IMR-90 (cell line): ENCODE results near the gene RYR2. TPM values are rescaled to one million over a fixed set of nuclear protein-coding genes. Genes with fewer than 3 reads are reported as not detected.

Source experiments
- ATAC-seq: fragments of 200-7000 bp; cut with Tn5 transposase; 2 replicates; pipeline ENCODE4 v1.9.1; 2020; ENCODE audit warnings: low read depth, mild to moderate bottlenecking, moderate library complexity
- BruUV-seq: library from RNA; stranded (reverse); fragments of 400-500 nt; replicated peaks from 2 replicates; lab custom pipeline; 2021; lab: Mats Ljungman, UMichigan
- CTCF ChIA-PET: fragments of 300-600 bp; formaldehyde crosslinking; extraction: SDS; loops from one replicate; lab custom pipeline; 2021; ENCODE audit warnings: antibody characterized with exemption; lab: Yijun Ruan, JAX
- POLR2A ChIA-PET: fragments of 300-600 bp; sonication (Branson Sonifier 250); formaldehyde crosslinking; loops from one replicate; lab custom pipeline; 2022; ENCODE audit warnings: antibody characterized with exemption; ENCODE audit not compliant: unreplicated experiment; lab: Charles Lee
- DNase-seq: peaks from one replicate; pipeline ENCODE4 v3.0.0; 2013
- H2AFZ ChIP-seq: replicated peaks from 2 replicates; pipeline ENCODE3; 2013; ENCODE audit warnings: low read length, mild to moderate bottlenecking; ENCODE audit not compliant: poor library complexity
- H2AK5ac ChIP-seq: 2 replicates; pipeline ENCODE4 v1.6.1; 2013; ENCODE audit warnings: low read depth, low read length, inconsistent platforms
- H2AK9ac ChIP-seq: replicated peaks from 2 replicates; pipeline ENCODE3; 2013; ENCODE audit warnings: mild to moderate bottlenecking, low read depth, low read length, moderate library complexity; ENCODE audit not compliant: poor library complexity
- H2BK120ac ChIP-seq: 2 replicates; pipeline ENCODE4 v1.6.1; 2013; ENCODE audit warnings: low read depth, low read length, inconsistent platforms
- H2BK15ac ChIP-seq: 3 replicates; pipeline ENCODE4 v1.6.1; 2013; ENCODE audit warnings: low read depth, low read length, inconsistent platforms
- H2BK20ac ChIP-seq: 2 replicates; pipeline ENCODE4 v1.6.1; 2013; ENCODE audit warnings: low read depth, mild to moderate bottlenecking, inconsistent platforms, low read length, moderate library complexity
- H2BK5ac ChIP-seq: 2 replicates; pipeline ENCODE4 v1.6.1; 2013; ENCODE audit warnings: mild to moderate bottlenecking, low read depth, low read length, inconsistent platforms; ENCODE audit not compliant: poor library complexity, severe bottlenecking
- H3K14ac ChIP-seq: replicated peaks from 2 replicates; pipeline ENCODE4 v1.6.1; 2013; ENCODE audit warnings: low read depth, low read length, inconsistent platforms
- H3K18ac ChIP-seq: 2 replicates; pipeline ENCODE4 v1.6.1; 2013; ENCODE audit warnings: low read depth, low read length, control low read depth
- H3K23ac ChIP-seq: 2 replicates; pipeline ENCODE4 v1.6.1; 2013; ENCODE audit warnings: low read depth, low read length, inconsistent platforms
- H3K27ac ChIP-seq: 2 replicates; pipeline ENCODE4 v1.5.1; 2013; ENCODE audit warnings: mild to moderate bottlenecking, control low read depth, low read length; ENCODE audit not compliant: insufficient read depth
- H3K27me3 ChIP-seq: 2 replicates; pipeline ENCODE4 v1.6.1; 2013; ENCODE audit warnings: low read length; ENCODE audit not compliant: control insufficient read depth, insufficient read depth
- H3K36me3 ChIP-seq: 2 replicates; pipeline ENCODE4 v1.6.1; 2013; ENCODE audit warnings: low read length, mixed read lengths; ENCODE audit not compliant: control insufficient read depth, insufficient read depth
- H3K4ac ChIP-seq: 2 replicates; pipeline ENCODE4 v1.6.1; 2013; ENCODE audit warnings: low read depth, low read length, inconsistent platforms
- H3K4me1 ChIP-seq: 2 replicates; pipeline ENCODE4 v1.6.1; 2013; ENCODE audit warnings: low read length, mixed read lengths; ENCODE audit not compliant: control insufficient read depth, insufficient read depth
- H3K4me2 ChIP-seq: 2 replicates; pipeline ENCODE4 v1.6.1; 2013; ENCODE audit warnings: low read depth, mild to moderate bottlenecking, control low read depth, low read length, moderate library complexity
- H3K4me3 ChIP-seq: 2 replicates; pipeline ENCODE4 v1.5.1; 2013; ENCODE audit warnings: low read depth, mild to moderate bottlenecking, control low read depth, low read length, moderate library complexity; ENCODE audit not compliant: insufficient read depth
- H3K56ac ChIP-seq: 2 replicates; pipeline ENCODE4 v1.6.1; 2013; ENCODE audit warnings: low read length, inconsistent platforms; ENCODE audit not compliant: insufficient read depth; ENCODE audit errors: extremely low read depth
- H3K79me1 ChIP-seq, 2 experiments: 2 replicates each; pipeline ENCODE4 v1.6.1; 2013; ENCODE audit warnings: low read length in 2 of 2, inconsistent platforms in 1 of 2, low read depth in 1 of 2
- H3K9ac ChIP-seq: 2 replicates; pipeline ENCODE4 v1.6.1; 2013; ENCODE audit warnings: low read depth, low read length, control low read depth
- H3K9me1 ChIP-seq: 2 replicates; pipeline ENCODE4 v1.6.1; 2013; ENCODE audit warnings: low read length, inconsistent platforms; ENCODE audit not compliant: insufficient read depth
- H3K9me3 ChIP-seq: 2 replicates; pipeline ENCODE4 v1.6.1; 2013; ENCODE audit warnings: low read length; ENCODE audit not compliant: control insufficient read depth, insufficient read depth
- H4K20me1 ChIP-seq: 2 replicates; pipeline ENCODE4 v1.6.1; 2013; ENCODE audit warnings: low read length, inconsistent platforms; ENCODE audit not compliant: insufficient read depth
- H4K5ac ChIP-seq: 2 replicates; pipeline ENCODE4 v1.6.1; 2013; ENCODE audit warnings: mild to moderate bottlenecking, low read depth, low read length, control low read depth
- H4K8ac ChIP-seq, 2 experiments: 2 replicates each; pipeline ENCODE4 v1.6.1; 2013; ENCODE audit warnings: low read depth in 2 of 2, low read length in 2 of 2, control low read depth in 1 of 2, inconsistent platforms in 1 of 2
- H4K91ac ChIP-seq: 2 replicates; pipeline ENCODE4 v1.6.1; 2013; ENCODE audit warnings: low read depth, low read length, inconsistent platforms; ENCODE audit not compliant: insufficient read depth
- BHLHE40 ChIP-seq: fragments of 150-350 bp; IDR thresholded peaks from 2 replicates; pipeline ENCODE4 v1.6.1; 2016; ENCODE audit warnings: mild to moderate bottlenecking, low read depth, low read length
- CHD1 ChIP-seq: IDR thresholded peaks from 2 replicates; pipeline ENCODE4 v1.6.1; 2012; ENCODE audit warnings: low read depth, low read length, improper control_type of control experiment
- CTCF ChIP-seq: conservative IDR thresholded peaks from 2 replicates; pipeline ENCODE4 v1.5.1; 2012; ENCODE audit warnings: mild to moderate bottlenecking, low read depth, low read length, improper control_type of control experiment
- FOS ChIP-seq: fragments of 150-350 bp; IDR thresholded peaks from 2 replicates; pipeline ENCODE4 v1.6.1; 2016; ENCODE audit warnings: low read depth, low read length
- MAFK ChIP-seq: IDR thresholded peaks from 2 replicates; pipeline ENCODE4 v1.6.1; 2012; ENCODE audit warnings: low read depth, low read length, improper control_type of control experiment
- MAZ ChIP-seq: IDR thresholded peaks from 2 replicates; pipeline ENCODE4 v1.6.1; 2012; ENCODE audit warnings: low read depth, mild to moderate bottlenecking, low read length, improper control_type of control experiment, moderate library complexity, borderline replicate concordance
- MXI1 ChIP-seq: IDR thresholded peaks from 2 replicates; pipeline ENCODE4 v1.6.1; 2012; ENCODE audit warnings: low read depth, mild to moderate bottlenecking, low read length, moderate library complexity, borderline replicate concordance
- POLR2A ChIP-seq: IDR thresholded peaks from 2 replicates; pipeline ENCODE4 v1.6.1; 2012; ENCODE audit warnings: mild to moderate bottlenecking, low read depth, low read length
- RAD21 ChIP-seq: IDR thresholded peaks from 2 replicates; pipeline ENCODE4 v1.6.1; 2012; ENCODE audit warnings: low read length, improper control_type of control experiment
- RCOR1 ChIP-seq: IDR thresholded peaks from 2 replicates; pipeline ENCODE4 v1.6.1; 2012; ENCODE audit warnings: mild to moderate bottlenecking, low read length, improper control_type of control experiment; ENCODE audit not compliant: insufficient replicate concordance
- RFX5 ChIP-seq: IDR thresholded peaks from 2 replicates; pipeline ENCODE4 v1.8.0; 2012; ENCODE audit warnings: low read depth, mild to moderate bottlenecking, low read length, moderate library complexity
- SMC3 ChIP-seq: fragments of 150-350 bp; IDR thresholded peaks from 2 replicates; pipeline ENCODE4 v1.6.1; 2016; ENCODE audit warnings: low read depth, mild to moderate bottlenecking, antibody characterized with exemption, low read length, moderate library complexity
- USF2 ChIP-seq: fragments of 150-350 bp; IDR thresholded peaks from 2 replicates; pipeline ENCODE4 v1.6.1; 2017; ENCODE audit warnings: mild to moderate bottlenecking, antibody characterized with exemption, low read length, low read depth
- WGBS, 2 experiments: methylation state at CpG; one replicate each; pipeline versions ENCODE4 v1.1.5 to v1.1.7; 2013; ENCODE audit warnings: missing lambda C conversion rate in 2 of 2; ENCODE audit not compliant: insufficient read length in 1 of 2; ENCODE audit errors: extremely low coverage in 2 of 2; 5-methylcytosine and 5-hydroxymethylcytosine counted together
- dilution Hi-C: fragments of 300-500 bp; cut with HindIII; formaldehyde crosslinking; loops from one replicate; pipeline ENCODE4 v1.14.3; 2018; ENCODE audit warnings: low sequenced_read_pairs; ENCODE audit not compliant: unreplicated experiment
- in situ Hi-C: fragments of 300-500 bp; cut with MboI; formaldehyde crosslinking; loops from 3 replicates; pipeline ENCODE4 v1.14.3; 2019; ENCODE audit warnings: low sequenced_read_pairs, inconsistent platforms, mixed read lengths
- intact Hi-C: fragments of 100-400 bp; cut with micrococcal nuclease; formaldehyde crosslinking; loops from 2 replicates; pipeline ENCODE4 v1.10.0; 2022
- polyA plus RNA-seq, 3 experiments: library from polyadenylated mRNA; depleted of rRNA; stranded (reverse); fragments of >200 nt; gene quantifications; 2 replicates each; pipeline ENCODE4 v1.2.3, GENCODE V29; 2012; ENCODE audit warnings: low replicate concordance in 1 of 3
- total RNA-seq: library from RNA; depleted of rRNA; stranded (reverse); fragments of >200 nt; gene quantifications from 2 replicates; pipeline ENCODE4 v1.2.3, GENCODE V29; 2012

RYR2 gene
- total and polyA plus RNA-seq, 2 of the 4 experiments (the other 2 are of a cell fraction) = not detected

- H3K18ac ChIP-seq = no peak overlapping the region
- no peak overlapping the region for H3K14ac ChIP-seq
- H4K20me1 ChIP-seq = no peaks in the 10 kb centered on the region
- H2BK20ac ChIP-seq = no peak overlapping the region
- ChIA-PET POLR2A (no interaction called here), CTCF (no interaction called here)
- H4K8ac ChIP-seq = no peak overlapping the region
- no peak overlapping the region for H3K4me2 ChIP-seq
- intact Hi-C loops = no loop called here
- no peak overlapping the region for H3K4ac ChIP-seq
- no peak for ATAC-seq
- no peaks in the 10 kb centered on the region for H3K9me1 ChIP-seq
- H4K5ac ChIP-seq = no peak overlapping the region
- no peak overlapping the region for H3K23ac ChIP-seq
- no peak overlapping the region for H4K91ac ChIP-seq
- no peak overlapping the region for H2AK5ac ChIP-seq
- no peaks in the 10 kb centered on the region for H3K9me3 ChIP-seq
- H3K36me3 ChIP-seq = no peaks in the 10 kb centered on the region
- WGBS, 2 experiments = no CpG with 5 or more reads among the region's 2 CpGs
- in situ Hi-C loops = no loop called here
- H3K27ac ChIP-seq = no peak overlapping the region
- no peak overlapping the region for H3K4me3 ChIP-seq
- dilution Hi-C loops = no loop called here
- H2BK5ac ChIP-seq = no peak overlapping the region
- no peak overlapping the region for H3K56ac ChIP-seq
- TF ChIP-seq USF2 (no peak), POLR2A (no peak), MXI1 (no peak), RFX5 (no peak), BHLHE40 (no peak), FOS (no peak), MAZ (no peak), SMC3 (no peak), CHD1 (no peak), RCOR1 (no peak), CTCF (no peak), MAFK (no peak), RAD21 (no peak)
- no peaks in the 10 kb centered on the region for H3K4me1 ChIP-seq
- no peak overlapping the region for H2BK120ac ChIP-seq
- H3K79me1 ChIP-seq = no peaks in the 10 kb centered on the region
- no peak overlapping the region for H2BK15ac ChIP-seq
- DNase-seq = no peak
- no peak overlapping the region for H3K9ac ChIP-seq
- H2AFZ ChIP-seq = no peak overlapping the region
- no peak overlapping the region for H2AK9ac ChIP-seq
- no TSS peak for BruUV-seq
- no peaks in the 10 kb centered on the region for H3K27me3 ChIP-seq
Observed at GRCh38 chr1:237763751-237764150, 721.8 kb downstream of the RYR2 start.
